ENCODE measurements around the gene ACOT13. TPM values are rescaled to one million over a fixed set of nuclear protein-coding genes. Genes with fewer than 3 reads are reported as not detected.

Gene ACOT13
- total RNA-seq, 1 experiment from 2014 or later, result 79.2 TPM

DNA sequence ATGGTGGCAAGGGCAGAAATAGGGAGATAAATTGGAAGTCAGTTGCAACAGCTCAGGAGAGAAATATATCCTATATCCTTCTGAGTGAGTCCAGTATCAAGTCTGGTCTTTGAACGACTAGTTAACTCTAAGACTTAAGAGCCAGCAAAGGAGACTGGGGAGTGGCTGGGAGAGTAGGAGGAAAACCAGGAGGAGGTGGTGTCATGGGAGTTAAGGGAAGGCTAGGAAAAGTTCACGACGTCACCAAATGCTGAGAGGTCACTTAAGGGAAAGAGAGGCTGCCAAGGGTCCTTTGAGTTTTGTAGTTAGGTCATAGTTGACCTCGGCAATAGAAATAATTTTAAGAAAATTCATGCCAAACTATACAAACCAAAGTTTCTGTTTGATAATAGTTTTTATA is 25.1 kb downstream of the ACOT13 start:
- Histone ChIP-seq H3K4me3 (no peak overlapping the region), H3K4me2 (no peak overlapping the region), H3K27me3 (ENCODE audit: insufficient read depth, low read depth) (no peaks in the 10 kb centered on the region), H3K4me1 (replicated peaks; ENCODE audit: insufficient read depth) (peaks cover 2% of the 10 kb centered on the region), H3F3A (ENCODE audit: insufficient read depth, low read depth) (peaks cover 3% of the 10 kb centered on the region; the same call in 1 of the 2 replicates), H3K9me3 (ENCODE audit: insufficient read depth, low read depth) (no peaks in the 10 kb centered on the region), H3K79me2 (ENCODE audit: low read depth) (no peaks in the 10 kb centered on the region), H3K9me2 (ENCODE audit: insufficient read depth) (peaks cover 3% of the 10 kb centered on the region; the same call in 1 of the 2 replicates), H3K36me3 (ENCODE audit: low read depth) (0 out of 2 replicates have a peak, but pooled peaks cover 4% of the 10 kb centered on the region), H3K27ac (no peak overlapping the region), H2AFZ (no peak overlapping the region), H4K20me1 (ENCODE audit: insufficient read depth) (no peaks in the 10 kb centered on the region)
- CTCF ChIA-PET, result no interaction called here
- TF ChIP-seq EZH2 (IDR thresholded peaks at IDR 0.05; ENCODE audit: low read depth), result no peak
- TF ChIP-seq, protein P1, sequence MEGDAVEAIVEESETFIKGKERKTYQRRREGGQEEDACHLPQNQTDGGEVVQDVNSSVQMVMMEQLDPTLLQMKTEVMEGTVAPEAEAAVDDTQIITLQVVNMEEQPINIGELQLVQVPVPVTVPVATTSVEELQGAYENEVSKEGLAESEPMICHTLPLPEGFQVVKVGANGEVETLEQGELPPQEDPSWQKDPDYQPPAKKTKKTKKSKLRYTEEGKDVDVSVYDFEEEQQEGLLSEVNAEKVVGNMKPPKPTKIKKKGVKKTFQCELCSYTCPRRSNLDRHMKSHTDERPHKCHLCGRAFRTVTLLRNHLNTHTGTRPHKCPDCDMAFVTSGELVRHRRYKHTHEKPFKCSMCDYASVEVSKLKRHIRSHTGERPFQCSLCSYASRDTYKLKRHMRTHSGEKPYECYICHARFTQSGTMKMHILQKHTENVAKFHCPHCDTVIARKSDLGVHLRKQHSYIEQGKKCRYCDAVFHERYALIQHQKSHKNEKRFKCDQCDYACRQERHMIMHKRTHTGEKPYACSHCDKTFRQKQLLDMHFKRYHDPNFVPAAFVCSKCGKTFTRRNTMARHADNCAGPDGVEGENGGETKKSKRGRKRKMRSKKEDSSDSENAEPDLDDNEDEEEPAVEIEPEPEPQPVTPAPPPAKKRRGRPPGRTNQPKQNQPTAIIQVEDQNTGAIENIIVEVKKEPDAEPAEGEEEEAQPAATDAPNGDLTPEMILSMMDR (conservative IDR thresholded peaks at IDR 0.05), result no peak
- DNase-seq, result no peak
- POLR2A ChIA-PET (ENCODE audit: unreplicated experiment), result interaction anchor here (0.6 kb wide), 1 partner anchor 63 kb away, joined by 3 read pairs; no protein-coding TSS in a partner anchor
- BruUV-seq (replicated peaks), result no TSS peak
- intact Hi-C loops (cut with micrococcal nuclease; ENCODE audit: unreplicated experiment), result no loop called here

DNA sequence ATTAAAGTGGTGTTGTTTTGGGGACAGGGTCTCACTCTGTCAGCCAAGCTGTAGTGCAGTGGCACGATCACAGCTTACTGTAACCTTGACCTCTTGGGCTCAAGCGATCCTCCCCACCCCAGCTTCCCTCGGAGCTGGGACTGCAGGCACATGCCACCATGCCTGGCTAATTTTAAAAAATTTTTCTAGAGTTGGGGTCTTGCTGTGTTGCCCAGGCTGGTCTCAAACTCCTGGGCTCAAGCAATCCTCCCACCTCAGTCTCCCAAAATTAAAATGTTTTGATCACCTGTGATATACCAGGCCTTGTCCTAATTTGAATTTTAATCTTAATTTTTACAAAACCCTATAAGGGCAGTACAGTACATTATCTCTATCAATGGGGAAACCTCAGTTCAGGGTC is 25.5 kb downstream of the ACOT13 start:
- Histone ChIP-seq H3K9me3 (ENCODE audit: insufficient read depth, low read depth) (no peaks in the 10 kb centered on the region), H2AFZ (no peak overlapping the region), H3K9me2 (ENCODE audit: insufficient read depth) (no peaks in the 10 kb centered on the region), H3K4me1 (replicated peaks; ENCODE audit: insufficient read depth) (no peaks in the 10 kb centered on the region), H3K27me3 (ENCODE audit: insufficient read depth, low read depth) (no peaks in the 10 kb centered on the region), H3K4me3 (no peak overlapping the region), H3F3A (ENCODE audit: insufficient read depth, low read depth) (peaks cover 3% of the 10 kb centered on the region; the same call in 1 of the 2 replicates), H3K4me2 (no peak overlapping the region), H3K27ac (no peak overlapping the region), H4K20me1 (ENCODE audit: insufficient read depth) (no peaks in the 10 kb centered on the region), H3K36me3 (ENCODE audit: low read depth) (no peaks in the 10 kb centered on the region), H3K79me2 (ENCODE audit: low read depth) (no peaks in the 10 kb centered on the region)
- DNase-seq, result no peak
- BruUV-seq (replicated peaks), result no TSS peak
- intact Hi-C loops (cut with micrococcal nuclease; ENCODE audit: unreplicated experiment), result no loop called here
- ChIA-PET CTCF (interaction anchor here (0.6 kb wide), 1 partner anchor 414 kb away, joined by 3 read pairs; no protein-coding TSS in a partner anchor), POLR2A (ENCODE audit: unreplicated experiment) (interaction anchor here (0.6 kb wide), 1 partner anchor 62 kb away, joined by 3 read pairs; no protein-coding TSS in a partner anchor)
- no peak for TF ChIP-seq EZH2 (IDR thresholded peaks at IDR 0.05; ENCODE audit: low read depth)
- TF ChIP-seq, protein P1 (conservative IDR thresholded peaks at IDR 0.05), result no peak

DNA sequence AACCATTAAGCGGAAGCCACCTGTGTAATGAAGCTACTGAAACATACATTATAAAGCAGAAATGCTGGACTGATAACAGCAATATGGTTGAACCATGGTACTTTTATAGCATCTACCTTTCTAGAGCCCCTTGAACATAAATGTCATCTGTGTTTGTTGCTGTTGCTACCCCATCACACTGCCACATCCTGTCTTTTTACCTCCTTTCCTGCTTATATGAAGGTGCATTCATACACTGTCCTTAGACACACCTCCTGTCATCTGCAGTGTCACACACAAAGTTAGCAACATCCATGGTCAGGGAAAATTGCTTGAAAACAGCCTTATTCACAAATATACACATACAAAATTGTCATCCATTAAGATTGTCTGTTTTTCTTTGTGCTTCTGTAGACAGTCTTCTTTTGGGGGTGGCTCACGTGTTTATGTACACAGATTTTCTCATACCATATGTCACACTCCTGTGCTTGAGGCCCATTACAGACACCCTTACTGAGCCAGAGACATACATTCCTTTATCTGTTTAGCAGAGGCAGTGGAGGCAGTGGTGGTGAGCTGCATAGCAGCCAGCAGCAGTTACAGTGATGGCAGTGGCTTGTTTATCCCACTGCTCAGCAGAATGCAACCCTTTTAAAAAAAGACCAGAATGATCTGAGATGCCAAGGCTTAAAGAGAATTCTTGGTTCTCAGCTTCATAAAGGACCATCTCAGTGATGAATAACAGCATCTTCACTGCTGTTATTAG is 26.1 kb downstream of the ACOT13 start:
- Histone ChIP-seq H3F3A (ENCODE audit: insufficient read depth, low read depth) (peaks cover 9% of the 10 kb centered on the region; the same call in 1 of the 2 replicates), H3K9me2 (ENCODE audit: insufficient read depth) (no peaks in the 10 kb centered on the region), H3K79me2 (ENCODE audit: low read depth) (no peaks in the 10 kb centered on the region), H3K27ac (no peak overlapping the region), H3K9me3 (ENCODE audit: insufficient read depth, low read depth) (no peaks in the 10 kb centered on the region), H3K4me1 (replicated peaks; ENCODE audit: insufficient read depth) (no peaks in the 10 kb centered on the region), H4K20me1 (ENCODE audit: insufficient read depth) (no peaks in the 10 kb centered on the region), H3K4me2 (no peak overlapping the region), H2AFZ (no peak overlapping the region), H3K27me3 (ENCODE audit: insufficient read depth, low read depth) (no peaks in the 10 kb centered on the region), H3K4me3 (no peak overlapping the region), H3K36me3 (ENCODE audit: low read depth) (no peaks in the 10 kb centered on the region)
- no peak for TF ChIP-seq EZH2 (IDR thresholded peaks at IDR 0.05; ENCODE audit: low read depth)
- TF ChIP-seq, protein P1 (conservative IDR thresholded peaks at IDR 0.05), result no peak
- ChIA-PET CTCF (interaction anchor here (0.6 kb wide), 1 partner anchor 415 kb away, joined by 3 read pairs; no protein-coding TSS in a partner anchor), POLR2A (ENCODE audit: unreplicated experiment) (no interaction called here)
- no peak for DNase-seq
- BruUV-seq (replicated peaks), result no TSS peak
- intact Hi-C loops (cut with micrococcal nuclease; ENCODE audit: unreplicated experiment), result no loop called here
